IMR-90 (cell line): ENCODE results near the gene LIMS2. TPM values are rescaled to one million over a fixed set of nuclear protein-coding genes. Genes with fewer than 3 reads are reported as not detected.

Experiments
- ATAC-seq: fragments of 200-7000 bp; cut with Tn5 transposase; 2 replicates; pipeline ENCODE4 v1.9.1; 2020; ENCODE audit warnings: low read depth, mild to moderate bottlenecking, moderate library complexity
- BruUV-seq: library from RNA; stranded (reverse); fragments of 400-500 nt; replicated peaks from 2 replicates; lab custom pipeline; 2021; lab: Mats Ljungman, UMichigan
- CTCF ChIA-PET: fragments of 300-600 bp; formaldehyde crosslinking; extraction: SDS; loops from one replicate; lab custom pipeline; 2021; ENCODE audit warnings: antibody characterized with exemption; lab: Yijun Ruan, JAX
- POLR2A ChIA-PET: fragments of 300-600 bp; sonication (Branson Sonifier 250); formaldehyde crosslinking; loops from one replicate; lab custom pipeline; 2022; ENCODE audit warnings: antibody characterized with exemption; ENCODE audit not compliant: unreplicated experiment; lab: Charles Lee
- DNase-seq: peaks from one replicate; pipeline ENCODE4 v3.0.0; 2013
- H2AFZ ChIP-seq: replicated peaks from 2 replicates; pipeline ENCODE3; 2013; ENCODE audit warnings: low read length, mild to moderate bottlenecking; ENCODE audit not compliant: poor library complexity
- H2AK5ac ChIP-seq: 2 replicates; pipeline ENCODE4 v1.6.1; 2013; ENCODE audit warnings: low read depth, low read length, inconsistent platforms
- H2AK9ac ChIP-seq: replicated peaks from 2 replicates; pipeline ENCODE3; 2013; ENCODE audit warnings: mild to moderate bottlenecking, low read depth, low read length, moderate library complexity; ENCODE audit not compliant: poor library complexity
- H2BK120ac ChIP-seq: 2 replicates; pipeline ENCODE4 v1.6.1; 2013; ENCODE audit warnings: low read depth, low read length, inconsistent platforms
- H2BK15ac ChIP-seq: 3 replicates; pipeline ENCODE4 v1.6.1; 2013; ENCODE audit warnings: low read depth, low read length, inconsistent platforms
- H2BK20ac ChIP-seq: 2 replicates; pipeline ENCODE4 v1.6.1; 2013; ENCODE audit warnings: low read depth, mild to moderate bottlenecking, inconsistent platforms, low read length, moderate library complexity
- H2BK5ac ChIP-seq: 2 replicates; pipeline ENCODE4 v1.6.1; 2013; ENCODE audit warnings: mild to moderate bottlenecking, low read depth, low read length, inconsistent platforms; ENCODE audit not compliant: poor library complexity, severe bottlenecking
- H3K14ac ChIP-seq: replicated peaks from 2 replicates; pipeline ENCODE4 v1.6.1; 2013; ENCODE audit warnings: low read depth, low read length, inconsistent platforms
- H3K18ac ChIP-seq: 2 replicates; pipeline ENCODE4 v1.6.1; 2013; ENCODE audit warnings: low read depth, low read length, control low read depth
- H3K23ac ChIP-seq: 2 replicates; pipeline ENCODE4 v1.6.1; 2013; ENCODE audit warnings: low read depth, low read length, inconsistent platforms
- H3K27ac ChIP-seq: 2 replicates; pipeline ENCODE4 v1.5.1; 2013; ENCODE audit warnings: mild to moderate bottlenecking, control low read depth, low read length; ENCODE audit not compliant: insufficient read depth
- H3K27me3 ChIP-seq: 2 replicates; pipeline ENCODE4 v1.6.1; 2013; ENCODE audit warnings: low read length; ENCODE audit not compliant: control insufficient read depth, insufficient read depth
- H3K36me3 ChIP-seq: 2 replicates; pipeline ENCODE4 v1.6.1; 2013; ENCODE audit warnings: low read length, mixed read lengths; ENCODE audit not compliant: control insufficient read depth, insufficient read depth
- H3K4ac ChIP-seq: 2 replicates; pipeline ENCODE4 v1.6.1; 2013; ENCODE audit warnings: low read depth, low read length, inconsistent platforms
- H3K4me1 ChIP-seq: 2 replicates; pipeline ENCODE4 v1.6.1; 2013; ENCODE audit warnings: low read length, mixed read lengths; ENCODE audit not compliant: control insufficient read depth, insufficient read depth
- H3K4me2 ChIP-seq: 2 replicates; pipeline ENCODE4 v1.6.1; 2013; ENCODE audit warnings: low read depth, mild to moderate bottlenecking, control low read depth, low read length, moderate library complexity
- H3K4me3 ChIP-seq: 2 replicates; pipeline ENCODE4 v1.5.1; 2013; ENCODE audit warnings: low read depth, mild to moderate bottlenecking, control low read depth, low read length, moderate library complexity; ENCODE audit not compliant: insufficient read depth
- H3K56ac ChIP-seq: 2 replicates; pipeline ENCODE4 v1.6.1; 2013; ENCODE audit warnings: low read length, inconsistent platforms; ENCODE audit not compliant: insufficient read depth; ENCODE audit errors: extremely low read depth
- H3K79me1 ChIP-seq, 2 experiments: 2 replicates each; pipeline ENCODE4 v1.6.1; 2013; ENCODE audit warnings: low read length in 2 of 2, inconsistent platforms in 1 of 2, low read depth in 1 of 2
- H3K9ac ChIP-seq: 2 replicates; pipeline ENCODE4 v1.6.1; 2013; ENCODE audit warnings: low read depth, low read length, control low read depth
- H3K9me1 ChIP-seq: 2 replicates; pipeline ENCODE4 v1.6.1; 2013; ENCODE audit warnings: low read length, inconsistent platforms; ENCODE audit not compliant: insufficient read depth
- H3K9me3 ChIP-seq: 2 replicates; pipeline ENCODE4 v1.6.1; 2013; ENCODE audit warnings: low read length; ENCODE audit not compliant: control insufficient read depth, insufficient read depth
- H4K20me1 ChIP-seq: 2 replicates; pipeline ENCODE4 v1.6.1; 2013; ENCODE audit warnings: low read length, inconsistent platforms; ENCODE audit not compliant: insufficient read depth
- H4K5ac ChIP-seq: 2 replicates; pipeline ENCODE4 v1.6.1; 2013; ENCODE audit warnings: mild to moderate bottlenecking, low read depth, low read length, control low read depth
- H4K8ac ChIP-seq, 2 experiments: 2 replicates each; pipeline ENCODE4 v1.6.1; 2013; ENCODE audit warnings: low read depth in 2 of 2, low read length in 2 of 2, control low read depth in 1 of 2, inconsistent platforms in 1 of 2
- H4K91ac ChIP-seq: 2 replicates; pipeline ENCODE4 v1.6.1; 2013; ENCODE audit warnings: low read depth, low read length, inconsistent platforms; ENCODE audit not compliant: insufficient read depth
- BHLHE40 ChIP-seq: fragments of 150-350 bp; IDR thresholded peaks from 2 replicates; pipeline ENCODE4 v1.6.1; 2016; ENCODE audit warnings: mild to moderate bottlenecking, low read depth, low read length
- CEBPB ChIP-seq: IDR thresholded peaks from 2 replicates; pipeline ENCODE4 v1.6.1; 2012; ENCODE audit warnings: low read depth, low read length, improper control_type of control experiment
- CHD1 ChIP-seq: IDR thresholded peaks from 2 replicates; pipeline ENCODE4 v1.6.1; 2012; ENCODE audit warnings: low read depth, low read length, improper control_type of control experiment
- FOS ChIP-seq: fragments of 150-350 bp; IDR thresholded peaks from 2 replicates; pipeline ENCODE4 v1.6.1; 2016; ENCODE audit warnings: low read depth, low read length
- MAFK ChIP-seq: IDR thresholded peaks from 2 replicates; pipeline ENCODE4 v1.6.1; 2012; ENCODE audit warnings: low read depth, low read length, improper control_type of control experiment
- MAZ ChIP-seq: IDR thresholded peaks from 2 replicates; pipeline ENCODE4 v1.6.1; 2012; ENCODE audit warnings: low read depth, mild to moderate bottlenecking, low read length, improper control_type of control experiment, moderate library complexity, borderline replicate concordance
- MXI1 ChIP-seq: IDR thresholded peaks from 2 replicates; pipeline ENCODE4 v1.6.1; 2012; ENCODE audit warnings: low read depth, mild to moderate bottlenecking, low read length, moderate library complexity, borderline replicate concordance
- NFE2L2 ChIP-seq: fragments of 150-350 bp; IDR thresholded peaks from 2 replicates; pipeline ENCODE4 v1.6.1; 2016; ENCODE audit warnings: low read depth, mild to moderate bottlenecking, low read length
- POLR2A ChIP-seq: IDR thresholded peaks from 2 replicates; pipeline ENCODE4 v1.6.1; 2012; ENCODE audit warnings: mild to moderate bottlenecking, low read depth, low read length
- RAD21 ChIP-seq: IDR thresholded peaks from 2 replicates; pipeline ENCODE4 v1.6.1; 2012; ENCODE audit warnings: low read length, improper control_type of control experiment
- RCOR1 ChIP-seq: IDR thresholded peaks from 2 replicates; pipeline ENCODE4 v1.6.1; 2012; ENCODE audit warnings: mild to moderate bottlenecking, low read length, improper control_type of control experiment; ENCODE audit not compliant: insufficient replicate concordance
- SMC3 ChIP-seq: fragments of 150-350 bp; IDR thresholded peaks from 2 replicates; pipeline ENCODE4 v1.6.1; 2016; ENCODE audit warnings: low read depth, mild to moderate bottlenecking, antibody characterized with exemption, low read length, moderate library complexity
- USF2 ChIP-seq: fragments of 150-350 bp; IDR thresholded peaks from 2 replicates; pipeline ENCODE4 v1.6.1; 2017; ENCODE audit warnings: mild to moderate bottlenecking, antibody characterized with exemption, low read length, low read depth
- WGBS, 2 experiments: methylation state at CpG; one replicate each; pipeline versions ENCODE4 v1.1.5 to v1.1.7; 2013; ENCODE audit warnings: missing lambda C conversion rate in 2 of 2; ENCODE audit not compliant: insufficient read length in 1 of 2; ENCODE audit errors: extremely low coverage in 2 of 2; 5-methylcytosine and 5-hydroxymethylcytosine counted together
- dilution Hi-C: fragments of 300-500 bp; cut with HindIII; formaldehyde crosslinking; loops from one replicate; pipeline ENCODE4 v1.14.3; 2018; ENCODE audit warnings: low sequenced_read_pairs; ENCODE audit not compliant: unreplicated experiment
- in situ Hi-C: fragments of 300-500 bp; cut with MboI; formaldehyde crosslinking; loops from 3 replicates; pipeline ENCODE4 v1.14.3; 2019; ENCODE audit warnings: low sequenced_read_pairs, inconsistent platforms, mixed read lengths
- intact Hi-C: fragments of 100-400 bp; cut with micrococcal nuclease; formaldehyde crosslinking; loops from 2 replicates; pipeline ENCODE4 v1.10.0; 2022
- polyA plus RNA-seq, 3 experiments: library from polyadenylated mRNA; depleted of rRNA; stranded (reverse); fragments of >200 nt; gene quantifications; 2 replicates each; pipeline ENCODE4 v1.2.3, GENCODE V29; 2012; ENCODE audit warnings: low replicate concordance in 1 of 3
- total RNA-seq: library from RNA; depleted of rRNA; stranded (reverse); fragments of >200 nt; gene quantifications from 2 replicates; pipeline ENCODE4 v1.2.3, GENCODE V29; 2012
- TF ChIP-seq, protein P1 (sequence below): fragments of 150-350 bp; IDR thresholded peaks from 2 replicates; pipeline ENCODE4 v1.6.1; 2016; ENCODE audit warnings: low read depth, mild to moderate bottlenecking, low read length, moderate library complexity, borderline replicate concordance

The LIMS2 gene
- total and polyA plus RNA-seq, 2 of the 4 experiments (the other 2 are of a cell fraction): 1.3 to 18.8 TPM

GRCh38 chr2:127694986-127695385 is 19.7 kb upstream of the LIMS2 start:
- Histone ChIP-seq H3K4me3 (no peak overlapping the region), H2BK20ac (no peak overlapping the region), H4K20me1 (no peaks in the 10 kb centered on the region), H4K8ac (no peak overlapping the region), H3K4ac (no peak overlapping the region), H3K4me2 (no peak overlapping the region), H2AK9ac (no peak overlapping the region), H3K9me1 (peaks cover 3% of the 10 kb centered on the region; the same call in 1 of the 2 replicates), H3K56ac (no peak overlapping the region), H4K91ac (no peak overlapping the region), H3K9me3 (peaks cover 6% of the 10 kb centered on the region), H3K79me1 (peaks cover 0 to 3% of the 10 kb centered on the region in 2 experiments; a peak in 1 of 4 replicates), H2BK120ac (no peak overlapping the region), H3K4me1 (no peaks in the 10 kb centered on the region), H2BK5ac (no peak overlapping the region), H3K18ac (no peak overlapping the region), H3K36me3 (no peaks in the 10 kb centered on the region), H2AK5ac (no peak overlapping the region), H3K27ac (no peak overlapping the region), H3K27me3 (no peaks in the 10 kb centered on the region), H3K9ac (no peak overlapping the region), H3K14ac (no peak overlapping the region), H2BK15ac (no peak overlapping the region), H2AFZ (peak overlapping the region; percentile 43), H4K5ac (no peak overlapping the region), H3K23ac (no peak overlapping the region)
- ChIA-PET POLR2A (no interaction called here), CTCF (interaction anchor here (0.6 kb wide), 1 partner anchor 20 kb away, joined by 3 read pairs; no protein-coding TSS in a partner anchor)
- dilution Hi-C loops (no loop called here), in situ Hi-C loops (no loop called here), intact Hi-C loops (loop anchor here (1.0 kb wide), 1 partner anchor 104 kb away; no protein-coding TSS in a partner anchor)
- peak; percentile 24; the same call in 1 of the 2 replicates for ATAC-seq
- peak; percentile 17 for DNase-seq
- BruUV-seq: no TSS peak
- 97% methylated on average over 5 of the region's 9 CpGs; no CpG with 5 or more reads in 1 of the 2 experiments for WGBS, 2 experiments
- TF ChIP-seq FOS (no peak), CEBPB (no peak), RAD21 (no peak), USF2 (no peak), CHD1 (no peak), RCOR1 (no peak), MAFK (no peak), POLR2A (no peak), MAZ (no peak), SMC3 (no peak), NFE2L2 (no peak), BHLHE40 (no peak), MXI1 (no peak)
- TF ChIP-seq, protein P1, sequence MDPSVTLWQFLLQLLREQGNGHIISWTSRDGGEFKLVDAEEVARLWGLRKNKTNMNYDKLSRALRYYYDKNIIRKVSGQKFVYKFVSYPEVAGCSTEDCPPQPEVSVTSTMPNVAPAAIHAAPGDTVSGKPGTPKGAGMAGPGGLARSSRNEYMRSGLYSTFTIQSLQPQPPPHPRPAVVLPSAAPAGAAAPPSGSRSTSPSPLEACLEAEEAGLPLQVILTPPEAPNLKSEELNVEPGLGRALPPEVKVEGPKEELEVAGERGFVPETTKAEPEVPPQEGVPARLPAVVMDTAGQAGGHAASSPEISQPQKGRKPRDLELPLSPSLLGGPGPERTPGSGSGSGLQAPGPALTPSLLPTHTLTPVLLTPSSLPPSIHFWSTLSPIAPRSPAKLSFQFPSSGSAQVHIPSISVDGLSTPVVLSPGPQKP: no peak
